Peyer's patch (tissue), 4 donors: ENCODE results near the gene COX4I1. TPM values are rescaled to one million over a fixed set of nuclear protein-coding genes. Genes with fewer than 3 reads are reported as not detected.

Experiments used
- DNase-seq, 3 donors: peaks; one replicate each; pipeline ENCODE4 v3.0.0-alpha.2; 2017 to 2019
- H3K27ac ChIP-seq, 4 donors: fragments of 200-600 bp; sonication (generic); one replicate each; pipeline ENCODE4 v1.5.1; 2016 to 2019
- H3K27me3 ChIP-seq, 2 donors: fragments of 200-600 bp; sonication (generic); one replicate each; pipeline ENCODE4 v1.5.1; 2019
- H3K36me3 ChIP-seq, 3 donors: fragments of 200-600 bp; sonication (generic); one replicate each; pipeline ENCODE4 v1.5.1; 2016 to 2019
- H3K4me1 ChIP-seq, 4 donors: fragments of 200-600 bp; sonication (generic); one replicate each; pipeline ENCODE4 v1.5.1; 2016 to 2019
- H3K4me3 ChIP-seq, 4 donors: fragments of 200-600 bp; sonication (generic); 1 replicate in 3 of 4; 2 replicates in 1 of 4; pipeline ENCODE4 v1.5.1; 2016 to 2019; ENCODE audit warnings: mild to moderate bottlenecking in 1 of 4
- H3K9me3 ChIP-seq, 4 donors: fragments of 200-600 bp; sonication (generic); one replicate each; pipeline ENCODE4 v1.5.1; 2016 to 2019; ENCODE audit warnings: mild to moderate bottlenecking in 1 of 4
- CTCF ChIP-seq, 6 experiments: fragments of 450-650 bp in 4 of 6; fragments of 200-600 bp in 2 of 6; sonication (generic) in 1 of 6; IDR thresholded peaks; one replicate each; pipeline ENCODE4 v1.5.1; 2017 to 2019; ENCODE audit warnings: antibody characterized with exemption in 6 of 6, mild to moderate bottlenecking in 3 of 6, moderate library complexity in 1 of 6
- POLR2A ChIP-seq, 2 donors: fragments of 450-650 bp; IDR thresholded peaks; one replicate each; pipeline ENCODE4 v1.5.1; 2017; ENCODE audit warnings: antibody characterized with exemption in 2 of 2, mild to moderate bottlenecking in 2 of 2, moderate library complexity in 2 of 2
- total RNA-seq, 4 donors: library from RNA; depleted of rRNA; stranded (reverse); fragments of >200 nt; gene quantifications; one replicate each; pipeline ENCODE4 v1.1.0, GENCODE V29; 2016

COX4I1 gene
- total RNA-seq, 4 donors from 2014 or later: 377 to 758 (median 713) TPM

GRCh38 chr16:85826686-85827247 is 27.3 kb downstream of the COX4I1 start:
- H3K9me3 ChIP-seq: no peaks in the 10 kb centered on the region

GRCh38 chr16:85828166-85828565 is 28.7 kb downstream of the COX4I1 start:
- H3K4me1 ChIP-seq: peaks cover 0 to 8% (median 2%) of the 10 kb centered on the region in 4 donors
- no peaks in the 10 kb centered on the region for H3K36me3 ChIP-seq
- H3K27ac ChIP-seq: no peak overlapping the region
- H3K4me3 ChIP-seq: no peak overlapping the region
- no peak for TF ChIP-seq POLR2A (IDR thresholded peaks at IDR 0.05)
- no peak for TF ChIP-seq CTCF (IDR thresholded peaks at IDR 0.05)
- no peaks in the 10 kb centered on the region for H3K9me3 ChIP-seq
- DNase-seq: peak in 1 of 3 donors; percentile 39
- no peaks in the 10 kb centered on the region for H3K27me3 ChIP-seq

More at GRCh38 chr16:85826686-85827247, 27.3 kb downstream of the COX4I1 start:
- DNase-seq: peak in 1 of 3 donors; percentile 5
- no peak overlapping the region for H3K27ac ChIP-seq
- no peaks in the 10 kb centered on the region for H3K36me3 ChIP-seq
- H3K4me1 ChIP-seq: peaks cover 0 to 8% (median 3%) of the 10 kb centered on the region in 4 donors
- TF ChIP-seq CTCF (IDR thresholded peaks at IDR 0.05): no peak
- no peak for TF ChIP-seq POLR2A (IDR thresholded peaks at IDR 0.05)
- H3K4me3 ChIP-seq: no peak overlapping the region
- no peaks in the 10 kb centered on the region for H3K27me3 ChIP-seq

GRCh38 chr16:85829171-85829719 is 29.8 kb downstream of the COX4I1 start:
- peak in 1 of 3 donors; percentile 38 for DNase-seq
- TF ChIP-seq POLR2A (IDR thresholded peaks at IDR 0.05) (no peak), CTCF (IDR thresholded peaks at IDR 0.05) (no peak)
- H3K4me3 ChIP-seq: peak overlapping the region in 1 of 4 donors; percentile 9
- H3K27ac ChIP-seq: peak overlapping the region in 2 of 4 donors; percentile 22 to 27
- no peaks in the 10 kb centered on the region for H3K27me3 ChIP-seq
- H3K4me1 ChIP-seq: peaks cover 0 to 8% (median 2%) of the 10 kb centered on the region in 4 donors
- no peaks in the 10 kb centered on the region for H3K36me3 ChIP-seq
- H3K9me3 ChIP-seq: no peaks in the 10 kb centered on the region

GRCh38 chr16:85829751-85830445 is 30.4 kb downstream of the COX4I1 start:
- H3K27ac ChIP-seq: peak overlapping the region in 2 of 4 donors; percentile 22 to 27
- no peaks in the 10 kb centered on the region for H3K9me3 ChIP-seq
- no peaks in the 10 kb centered on the region for H3K36me3 ChIP-seq
- peak overlapping the region in 1 of 4 donors; percentile 9 for H3K4me3 ChIP-seq
- TF ChIP-seq CTCF (IDR thresholded peaks at IDR 0.05): no peak
- no peak for TF ChIP-seq POLR2A (IDR thresholded peaks at IDR 0.05)
- no peaks in the 10 kb centered on the region for H3K27me3 ChIP-seq
- peak; percentile 41 to 69 (median 50) for DNase-seq
- peaks cover 0 to 8% (median 2%) of the 10 kb centered on the region in 4 donors for H3K4me1 ChIP-seq

- TF ChIP-seq POLR2A (IDR thresholded peaks at IDR 0.05): no peak
- TF ChIP-seq CTCF (IDR thresholded peaks at IDR 0.05): no peak
- Histone ChIP-seq H3K27me3 (no peaks in the 10 kb centered on the region), H3K9me3 (no peaks in the 10 kb centered on the region), H3K4me1 (peaks cover 0 to 8% (median 2%) of the 10 kb centered on the region in 4 donors), H3K36me3 (no peaks in the 10 kb centered on the region), H3K27ac (no peak overlapping the region), H3K4me3 (no peak overlapping the region)
- DNase-seq: no peak
Observed at GRCh38 chr16:85830821-85831220, 31.3 kb downstream of the COX4I1 start.
